AG10803 (cell line): ENCODE data around the gene IL36B.
A peak's percentile ranks its signal among the peaks of the same experiment; 100 is the strongest.

Experiments
- DNase-seq: peaks from one replicate; pipeline ENCODE4 v3.0.0; 2010; ENCODE audit warnings: low read depth
- H3K4me3 ChIP-seq: 2 replicates; pipeline ENCODE4 v1.5.1; 2011; ENCODE audit warnings: mild to moderate bottlenecking, low read length, control low read depth
- CTCF ChIP-seq: conservative IDR thresholded peaks from 2 replicates; pipeline ENCODE4 v1.5.1; 2011; ENCODE audit warnings: mild to moderate bottlenecking, low read length, control low read depth, inconsistent platforms

The IL36B gene

GRCh38 chr2:113091231-113091896 is 38.7 kb upstream of the IL36B start:
- no peak overlapping the region for H3K4me3 ChIP-seq
- no peak for DNase-seq
- no peak for TF ChIP-seq CTCF

DNA sequence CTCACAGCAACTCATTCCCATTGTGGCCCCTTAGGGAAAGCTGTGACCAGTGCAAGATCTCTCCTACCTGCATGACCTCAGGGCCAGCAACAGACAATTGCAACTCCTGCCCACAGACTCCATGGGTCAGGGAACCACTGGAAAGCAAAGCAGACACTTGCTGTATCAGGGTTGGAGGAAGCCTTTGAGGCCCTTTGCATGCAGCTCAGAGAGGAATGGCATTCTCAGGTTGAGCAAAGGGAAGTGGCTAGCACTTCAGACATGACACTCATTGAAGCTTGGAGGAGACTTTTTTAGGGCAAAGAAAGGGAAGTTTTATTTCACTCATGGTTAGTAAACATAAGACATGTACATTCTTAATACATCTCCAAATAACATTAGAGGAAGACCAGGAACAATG is 37.2 kb upstream of the IL36B start:
- no peak for TF ChIP-seq CTCF
- DNase-seq: no peak
- no peak overlapping the region for H3K4me3 ChIP-seq

DNA sequence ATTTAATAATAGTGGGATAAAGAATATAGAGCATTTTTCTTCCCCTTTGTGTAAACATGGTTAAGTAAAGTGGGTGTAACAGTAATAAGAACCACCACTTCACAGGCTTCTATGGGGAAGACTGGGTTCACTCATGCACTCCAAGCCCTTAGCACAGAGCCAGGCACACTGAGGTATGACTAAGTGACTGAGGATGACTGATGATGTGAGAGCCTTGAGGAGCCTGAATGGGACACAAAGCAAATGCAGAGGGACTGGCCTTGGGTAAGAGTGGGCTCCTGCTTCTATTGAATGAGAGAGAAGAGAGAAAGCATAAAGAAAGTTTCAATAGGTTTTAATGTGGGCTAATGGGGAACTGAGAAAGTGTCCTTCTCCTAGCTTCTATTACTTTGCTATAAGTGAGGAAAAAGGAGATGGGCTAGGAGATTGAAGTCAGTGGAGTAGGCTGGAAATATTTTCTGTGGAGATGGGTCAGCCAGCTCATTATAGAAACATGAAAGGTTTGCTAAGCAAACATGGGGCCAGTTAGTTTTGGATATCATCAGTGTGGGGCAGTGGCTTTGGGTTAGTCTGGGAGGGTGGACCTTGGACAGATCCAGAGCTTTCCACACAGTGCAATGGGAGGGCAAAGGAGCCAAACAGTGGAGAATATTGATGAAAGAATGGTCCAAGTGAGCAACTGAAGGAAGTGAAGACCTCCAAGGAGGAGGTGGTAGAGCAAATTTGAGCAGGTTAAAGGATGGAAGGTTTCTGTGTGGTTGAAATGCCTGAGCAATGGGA is 35.7 kb upstream of the IL36B start:
- no peak for DNase-seq
- no peak overlapping the region for H3K4me3 ChIP-seq
- no peak for TF ChIP-seq CTCF

- no peak for DNase-seq
- H3K4me3 ChIP-seq: no peak overlapping the region
- no peak for TF ChIP-seq CTCF
Observed at GRCh38 chr2:113085542-113085941, 32.9 kb upstream of the IL36B start.

DNA sequence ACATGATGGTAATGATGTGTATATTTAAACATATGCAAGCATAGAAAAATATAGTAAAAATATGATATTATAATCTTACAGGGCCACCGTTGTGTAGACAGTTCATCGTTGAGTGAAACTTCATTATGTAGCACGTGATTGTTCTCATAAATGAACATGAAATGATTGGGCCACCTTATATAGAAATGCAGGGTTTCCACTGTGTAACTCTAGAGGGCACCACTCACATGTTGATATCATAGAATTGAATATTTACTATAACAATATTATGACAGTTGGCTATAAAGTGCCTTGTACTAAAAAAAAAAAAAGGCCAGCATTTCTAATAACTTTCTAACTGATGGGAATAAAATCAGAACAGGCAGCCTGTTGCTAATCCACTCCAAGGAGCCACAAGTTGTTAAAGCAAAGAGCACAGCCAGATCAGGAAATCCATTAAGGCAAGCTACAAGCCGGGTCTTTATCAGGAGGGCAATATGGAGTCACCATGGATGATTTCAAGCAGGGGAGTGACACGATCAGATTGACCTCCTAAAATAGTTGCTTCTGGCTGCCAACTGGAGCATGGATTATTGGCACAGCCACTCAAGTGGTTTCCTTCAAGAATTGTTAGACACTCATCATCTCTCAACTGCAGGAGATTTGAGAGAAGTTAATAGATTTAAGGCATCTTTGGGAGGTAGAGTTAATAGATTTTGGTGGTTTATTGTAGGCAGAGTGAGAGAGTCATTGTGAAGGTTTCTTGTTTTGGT is 31.8 kb upstream of the IL36B start:
- H3K4me3 ChIP-seq: no peak overlapping the region
- TF ChIP-seq CTCF: peak; percentile 54
- no peak for DNase-seq

DNA sequence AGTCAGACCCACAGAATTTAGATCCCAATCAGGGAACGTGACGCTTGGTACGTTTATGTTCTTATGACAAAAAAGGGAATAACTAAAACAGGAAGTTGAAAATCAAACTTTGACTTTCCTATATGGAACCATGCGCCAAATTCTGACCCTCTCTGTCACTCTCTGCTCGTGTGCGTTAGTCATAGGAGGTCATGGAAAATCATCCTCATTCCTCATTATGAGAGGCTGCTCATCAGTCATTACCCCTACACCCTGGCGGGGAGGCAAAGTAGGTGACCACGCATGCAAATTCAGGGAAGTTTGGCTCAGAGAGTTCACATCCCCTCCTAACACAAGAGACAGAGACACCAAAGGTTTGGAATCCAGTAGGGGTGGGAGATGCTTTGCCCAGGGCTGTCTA is 30.6 kb upstream of the IL36B start:
- DNase-seq: no peak
- TF ChIP-seq CTCF: no peak
- H3K4me3 ChIP-seq: no peak overlapping the region
